Measurements from ENCODE around the gene NME8.
"Not testable (repeated sequence)": the region's sequence is repeated elsewhere in the genome, so short reads cannot be mapped to it uniquely, and the experiment has no call there.

The NME8 gene

GRCh38 chr7:37848297-37848696 is at the start of gene NME8:
NME8 (plus strand) TSS chr7:37848597; CDS start chr7:37850267, 1,670 bp downstream.
- no peak for DNase-seq

DNA sequence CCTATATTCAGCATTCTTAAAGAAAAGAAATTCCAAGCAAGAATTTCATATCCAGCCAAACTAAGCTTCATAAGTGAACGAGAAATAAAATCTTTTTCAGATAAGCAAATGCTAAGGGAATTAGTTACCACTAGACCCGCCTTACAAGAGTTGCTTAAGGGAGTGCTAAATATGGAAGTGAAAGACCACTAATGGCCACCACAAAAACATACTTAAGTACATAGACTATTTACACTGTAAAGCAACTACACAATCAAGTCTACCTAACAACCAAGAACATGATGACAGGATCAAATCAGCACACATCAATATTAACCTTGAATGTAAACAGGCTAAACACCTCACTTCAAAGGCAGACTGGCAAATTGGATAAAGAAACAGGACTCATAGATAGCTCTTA is 42.2 kb upstream of the NME8 start:
- no peak for DNase-seq

- not testable (repeated sequence) for DNase-seq
Observed at GRCh38 chr7:37812161-37812580, 36.2 kb upstream of the NME8 start.

- DNase-seq, result peak; percentile 3
Observed at GRCh38 chr7:37815671-37816371, 32.6 kb upstream of the NME8 start.

- DNase-seq, result no peak
Observed at GRCh38 chr7:37816922-37817590, 31.3 kb upstream of the NME8 start.

DNA sequence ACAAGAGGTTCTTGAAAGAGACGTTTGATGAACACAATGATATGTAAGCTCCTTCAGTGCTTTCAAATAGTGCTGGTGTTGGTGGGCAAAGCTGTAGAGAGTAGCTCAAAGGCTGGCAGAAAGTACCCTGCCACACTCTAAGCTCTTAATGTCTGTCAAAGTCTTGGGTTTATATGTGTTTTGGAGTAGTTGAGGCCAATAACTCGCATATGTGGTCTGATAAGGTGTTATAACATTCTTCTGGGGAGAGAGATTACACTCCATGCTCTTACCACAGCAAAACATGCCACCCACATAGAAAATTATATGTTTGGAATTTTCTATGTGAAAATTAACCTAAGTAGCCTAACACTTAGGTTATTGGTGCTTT is 30.8 kb upstream of the NME8 start:
- DNase-seq, result no peak

DNA sequence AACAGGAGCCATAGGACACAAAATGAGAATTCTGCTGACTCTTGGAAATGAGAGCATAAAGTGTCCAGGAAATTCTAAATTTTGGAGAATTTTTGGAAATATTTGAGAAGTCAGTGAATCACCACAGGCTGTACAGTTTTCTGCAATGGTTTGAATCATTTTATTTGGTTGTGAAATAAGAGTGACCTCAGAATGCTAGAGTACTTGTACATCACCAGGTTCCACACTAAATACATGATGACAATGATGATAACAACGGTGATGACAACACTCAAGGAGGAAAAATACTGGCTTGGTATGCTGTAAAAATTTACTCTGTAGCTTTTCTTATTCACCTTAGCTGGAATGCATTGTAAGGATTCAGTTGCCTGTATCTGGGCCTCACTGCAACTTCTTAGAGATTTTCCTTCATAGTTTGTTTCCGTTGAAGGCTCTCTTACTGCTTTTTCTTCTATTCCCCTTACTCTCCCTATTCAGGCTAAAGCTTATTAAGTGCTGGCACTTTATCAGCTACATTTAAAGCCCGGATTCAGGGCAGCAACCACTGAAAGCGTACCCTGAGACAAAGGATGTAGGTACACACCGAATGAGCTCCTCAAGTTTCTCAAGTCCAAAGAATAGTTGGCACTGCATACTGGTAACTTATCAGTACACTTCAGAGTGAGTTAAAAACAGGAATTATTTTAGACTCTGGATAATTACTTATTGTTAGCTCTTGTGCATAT is 30.2 kb upstream of the NME8 start:
- DNase-seq, result no peak

GRCh38 chr7:37820708-37821468 is 27.5 kb upstream of the NME8 start:
- no peak for DNase-seq

DNA sequence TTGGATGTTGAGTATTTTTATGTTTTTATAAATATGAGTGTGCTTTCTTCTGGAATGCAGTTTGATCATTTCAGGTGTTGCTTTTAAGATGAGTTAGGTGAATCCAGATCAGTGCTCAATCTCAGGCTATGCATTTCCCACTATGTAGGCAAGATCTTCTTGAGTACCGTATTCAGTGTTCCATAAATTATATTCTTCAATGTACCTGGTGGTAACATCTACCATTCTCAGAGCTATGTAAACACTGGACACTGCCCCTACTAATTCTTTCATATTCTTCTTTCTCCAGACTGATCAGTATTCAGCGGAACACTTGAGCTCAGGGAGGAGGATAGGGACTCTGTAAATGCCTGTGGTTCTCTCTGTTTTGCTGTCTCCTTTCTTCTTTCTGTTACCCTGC is 25.5 kb upstream of the NME8 start:
- DNase-seq, result no peak

GRCh38 chr7:37823557-37823956 is 24.8 kb upstream of the NME8 start:
- no peak for DNase-seq

GRCh38 chr7:37825038-37825437 is 23.4 kb upstream of the NME8 start:
- no peak for DNase-seq

DNA sequence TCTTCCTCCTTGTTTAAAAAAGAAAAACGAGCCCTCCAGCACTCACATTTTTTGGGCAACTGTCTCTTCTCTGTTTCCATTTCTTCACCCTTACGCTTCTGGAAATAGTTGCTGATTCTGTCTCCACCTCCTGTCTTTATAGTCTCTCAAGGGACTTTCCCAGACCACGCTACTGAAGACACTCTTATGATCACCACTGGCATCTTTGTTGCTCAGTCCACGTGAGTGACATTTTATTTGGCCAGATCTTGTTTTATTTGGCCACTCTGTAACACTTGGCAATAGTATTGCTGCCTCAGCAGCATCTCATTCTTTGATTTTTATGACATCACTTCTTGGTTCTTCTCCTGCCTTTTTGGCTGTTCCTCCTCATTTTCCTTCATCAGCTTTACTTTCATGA is 21.6 kb upstream of the NME8 start:
- no peak for DNase-seq

- DNase-seq, result peak; percentile 3
Observed at GRCh38 chr7:37831244-37831643, 17.2 kb upstream of the NME8 start.

- no peak for DNase-seq
Observed at GRCh38 chr7:37832194-37832593, 16.2 kb upstream of the NME8 start.

- DNase-seq, result peak; percentile 80
Observed at GRCh38 chr7:37833107-37833817, 15.1 kb upstream of the NME8 start.

DNA sequence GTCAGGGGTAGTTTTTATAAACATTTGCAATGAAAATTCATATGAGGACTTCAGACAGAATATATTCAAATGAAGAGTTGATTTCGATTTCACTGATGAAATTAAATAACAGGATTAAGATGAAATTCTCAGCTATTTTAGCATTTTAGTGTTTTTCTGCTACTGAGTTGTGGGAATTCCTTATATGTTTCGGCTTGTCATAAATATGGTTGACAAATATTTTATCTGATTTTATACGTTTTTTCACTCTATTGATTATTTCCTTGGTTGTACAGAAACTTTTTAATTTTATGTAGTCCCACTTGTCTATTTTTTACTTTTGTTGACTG is 14.6 kb upstream of the NME8 start:
- DNase-seq, result no peak

GRCh38 chr7:37853468-37853867 is 5.1 kb downstream of the NME8 start:
- peak; percentile 32 for DNase-seq

DNA sequence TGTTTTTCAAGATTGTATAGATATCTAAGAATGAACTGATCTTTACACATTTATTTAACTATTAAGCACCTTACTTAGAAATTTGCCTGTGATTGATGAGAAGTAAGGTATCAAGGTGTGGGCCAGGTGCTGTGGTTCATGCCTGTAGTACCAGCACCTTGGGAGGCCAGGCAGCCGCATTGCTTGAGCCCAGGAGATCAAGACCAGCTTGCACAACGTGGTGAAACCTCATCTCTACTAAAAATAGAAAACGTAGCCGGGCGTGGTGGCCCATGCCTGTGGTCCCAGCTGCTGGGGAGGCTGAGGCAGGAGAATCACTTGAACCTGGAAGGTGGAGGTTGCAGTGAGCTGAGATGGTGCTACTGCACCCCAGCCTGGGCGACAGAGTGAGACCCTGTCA is 33.7 kb downstream of the NME8 start:
- DNase-seq, result no peak

GRCh38 chr7:37893359-37893758 is 45.0 kb downstream of the NME8 start:
- DNase-seq, result no peak

DNA sequence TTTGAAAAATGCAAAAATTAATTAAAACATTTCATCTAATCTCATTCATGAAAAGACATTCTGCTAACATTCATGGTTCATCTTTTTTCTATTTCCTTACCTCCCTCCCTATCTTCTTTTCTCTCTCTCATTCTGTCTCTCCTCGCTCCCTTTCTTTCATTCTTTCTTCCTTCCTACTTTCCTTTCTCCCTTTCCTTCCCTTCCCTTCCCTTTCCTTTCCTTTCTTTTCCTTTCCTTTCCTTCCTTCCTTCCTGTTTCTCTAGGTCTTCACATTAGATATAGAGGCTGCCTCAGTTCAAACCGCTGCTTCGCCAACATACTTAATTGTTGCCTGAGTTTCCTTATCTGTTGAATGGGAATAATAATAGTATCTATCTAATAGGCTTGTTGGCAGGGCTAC is 46.3 kb downstream of the NME8 start:
- DNase-seq, result no peak

- no peak for DNase-seq
Observed at GRCh38 chr7:37899712-37900247, 51.4 kb downstream of the NME8 start.

DNA sequence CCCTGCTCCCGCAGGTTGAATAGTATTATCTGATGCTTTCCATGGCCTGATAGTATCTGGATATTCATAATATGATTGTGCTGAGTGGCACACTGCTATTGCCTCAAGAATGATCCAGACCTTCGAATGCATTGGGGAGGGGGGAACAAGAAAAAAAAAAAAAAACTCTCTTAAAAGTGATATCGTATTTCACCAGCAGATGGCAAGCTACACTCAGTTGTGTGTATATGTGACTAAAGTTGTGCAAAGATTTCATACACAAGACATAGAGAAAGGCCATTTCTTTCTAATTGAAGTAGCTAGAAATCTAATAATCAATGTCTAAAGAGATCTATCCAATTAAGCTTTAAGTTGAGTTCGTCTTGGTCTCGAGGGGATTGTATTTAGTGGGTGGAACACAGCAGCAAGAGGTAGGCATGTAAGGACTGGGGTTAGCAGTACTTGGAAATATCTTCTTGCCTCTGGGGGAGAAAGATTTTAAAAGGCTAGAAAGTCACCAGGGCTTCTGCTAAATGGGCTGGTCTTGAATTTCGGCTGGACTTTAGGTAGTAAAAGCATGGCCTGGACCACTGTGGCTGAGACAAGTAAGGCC is 52.9 kb downstream of the NME8 start:
- peak; percentile 72 for DNase-seq

Measured in NCI-H82 (cell line).